ENCODE data around the gene PRSS36. TPM values are rescaled to one million over a fixed set of nuclear protein-coding genes. Genes with fewer than 3 reads are reported as not detected.
A peak's percentile ranks its signal among the peaks of the same experiment; 100 is the strongest.

The PRSS36 gene
- total and polyA plus RNA-seq, 2 of the 4 experiments (the other 2 are of a cell fraction) = 0.18 to 0.55 TPM

DNA sequence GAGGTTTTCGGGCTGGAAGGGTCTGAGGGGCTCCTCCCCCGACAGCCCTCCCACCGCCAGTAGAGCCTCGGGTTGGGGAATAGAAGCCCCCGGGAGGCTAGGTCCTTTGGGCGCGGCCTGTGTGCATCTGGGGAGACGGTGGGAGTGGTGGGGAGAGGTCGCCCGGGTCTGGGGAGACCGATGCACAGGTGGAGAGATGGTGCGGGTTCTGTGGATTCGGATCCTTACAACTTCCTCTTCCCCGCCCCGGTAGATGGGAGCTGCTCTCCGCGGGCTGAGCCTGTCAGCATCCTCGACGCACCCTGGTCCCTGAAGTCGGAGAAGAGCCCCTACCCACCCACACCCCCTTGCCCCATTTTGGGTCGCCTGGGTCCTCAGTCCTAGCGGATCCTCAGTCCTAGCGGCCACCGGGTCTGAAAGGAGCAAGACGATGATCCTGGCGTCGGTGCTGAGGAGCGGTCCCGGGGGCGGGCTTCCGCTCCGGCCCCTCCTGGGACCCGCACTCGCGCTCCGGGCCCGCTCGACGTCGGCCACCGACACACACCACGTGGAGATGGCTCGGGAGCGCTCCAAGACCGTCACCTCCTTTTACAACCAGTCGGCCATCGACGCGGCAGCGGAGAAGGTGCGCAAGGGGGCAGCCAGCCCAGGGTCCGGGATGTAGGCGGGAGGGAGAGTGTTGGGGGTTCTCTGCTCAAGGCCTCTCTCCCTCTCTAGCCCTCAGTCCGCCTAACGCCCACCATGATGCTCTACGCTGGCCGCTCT lies 40.9 kb downstream of the PRSS36 start:
- peak overlapping the region; percentile 75 for H3K9ac ChIP-seq (ENCODE audit: low read depth, low read length)
- peak overlapping the region; percentile 79 for H2BK5ac ChIP-seq (ENCODE audit: low read depth, low read length, poor library complexity, severe bottlenecking)
- H3K4me1 ChIP-seq (ENCODE audit: control insufficient read depth, insufficient read depth, low read length) = peaks cover 5% of the 10 kb centered on the region
- BruUV-seq (replicated peaks) = TSS peak; percentile 86
- H3K14ac ChIP-seq (replicated peaks; ENCODE audit: low read depth, low read length) = peak overlapping the region; percentile 45
- in situ Hi-C loops (cut with MboI; ENCODE audit: low sequenced_read_pairs) = no loop called here
- peaks cover 40% of the 10 kb centered on the region for H3K36me3 ChIP-seq (ENCODE audit: control insufficient read depth, insufficient read depth, low read length)
- POLR2A ChIA-PET (ENCODE audit: unreplicated experiment) = no interaction called here
- H2BK20ac ChIP-seq (ENCODE audit: low read depth, low read length) = no peak overlapping the region
- no peaks in the 10 kb centered on the region for H3K27me3 ChIP-seq (ENCODE audit: control insufficient read depth, insufficient read depth, low read length)
- H3K18ac ChIP-seq (ENCODE audit: low read depth, low read length) = no peak overlapping the region
- no peak overlapping the region for H4K5ac ChIP-seq (ENCODE audit: low read depth, low read length)
- no peaks in the 10 kb centered on the region for H3K9me3 ChIP-seq (ENCODE audit: control insufficient read depth, insufficient read depth, low read length)
- H2BK120ac ChIP-seq (ENCODE audit: low read depth, low read length) = no peak overlapping the region
- H2AFZ ChIP-seq (replicated peaks; ENCODE audit: low read length, poor library complexity) = peak overlapping the region; percentile 95
- H4K91ac ChIP-seq (ENCODE audit: insufficient read depth, low read depth, low read length) = peak overlapping the region; percentile 43; the same call in 1 of the 2 replicates
- no peaks in the 10 kb centered on the region; the same call in 1 of the 2 replicates for H4K20me1 ChIP-seq (ENCODE audit: insufficient read depth, low read length)
- ATAC-seq (ENCODE audit: low read depth) (peak; percentile 2; the same call in 1 of the 2 replicates), DNase-seq (no peak)
- intact Hi-C loops (cut with micrococcal nuclease) = no loop called here
- peaks cover 18 to 41% of the 10 kb centered on the region in 2 experiments for H3K79me1 ChIP-seq (ENCODE audit: low read depth in 1 of 2, low read length in 2 of 2)
- 47% methylated on average over 12 of the region's 57 CpGs; no CpG with 5 or more reads in 1 of the 2 experiments for WGBS, 2 experiments (ENCODE audit: extremely low coverage in 2 of 2, insufficient read length in 1 of 2)
- CTCF ChIA-PET = no interaction called here
- peak overlapping the region; percentile 93 for H3K4me2 ChIP-seq (ENCODE audit: low read depth, low read length)
- H3K56ac ChIP-seq (ENCODE audit: extremely low read depth, insufficient read depth, low read length) = no peak overlapping the region
- no peak overlapping the region for H2BK15ac ChIP-seq (ENCODE audit: low read depth, low read length)
- peak overlapping the region; percentile 85 for H3K4me3 ChIP-seq (ENCODE audit: insufficient read depth, low read depth, low read length)
- peak overlapping the region; percentile 39; the same call in 1 of the 2 replicates for H3K4ac ChIP-seq (ENCODE audit: low read depth, low read length)
- peaks cover 11% of the 10 kb centered on the region; the same call in 1 of the 2 replicates for H3K9me1 ChIP-seq (ENCODE audit: insufficient read depth, low read length)
- H2AK5ac ChIP-seq (ENCODE audit: low read depth, low read length) = peak overlapping the region; percentile 78
- dilution Hi-C loops (cut with HindIII; ENCODE audit: low sequenced_read_pairs, unreplicated experiment) = no loop called here
- peak overlapping the region; percentile 67 to 98; a peak in 2 of 4 replicates for H4K8ac ChIP-seq (ENCODE audit: low read depth in 2 of 2, low read length in 2 of 2)
- peak overlapping the region; percentile 76; the same call in 1 of the 2 replicates for H3K27ac ChIP-seq (ENCODE audit: insufficient read depth, low read length)
- peak overlapping the region; percentile 95 for H2AK9ac ChIP-seq (replicated peaks; ENCODE audit: low read depth, low read length, poor library complexity)
- peak overlapping the region; percentile 38; the same call in 1 of the 2 replicates for H3K23ac ChIP-seq (ENCODE audit: low read depth, low read length)
- no peak for TF ChIP-seq MAFK (IDR thresholded peaks at IDR 0.05; ENCODE audit: low read depth, low read length)
- TF ChIP-seq RAD21 (IDR thresholded peaks at IDR 0.05; ENCODE audit: low read length) = no peak
- TF ChIP-seq MAZ (IDR thresholded peaks at IDR 0.05; ENCODE audit: borderline replicate concordance, low read depth, low read length) = 0 out of 2 replicates have a peak, but pooled peaks have one; percentile 0
- TF ChIP-seq, protein P1, sequence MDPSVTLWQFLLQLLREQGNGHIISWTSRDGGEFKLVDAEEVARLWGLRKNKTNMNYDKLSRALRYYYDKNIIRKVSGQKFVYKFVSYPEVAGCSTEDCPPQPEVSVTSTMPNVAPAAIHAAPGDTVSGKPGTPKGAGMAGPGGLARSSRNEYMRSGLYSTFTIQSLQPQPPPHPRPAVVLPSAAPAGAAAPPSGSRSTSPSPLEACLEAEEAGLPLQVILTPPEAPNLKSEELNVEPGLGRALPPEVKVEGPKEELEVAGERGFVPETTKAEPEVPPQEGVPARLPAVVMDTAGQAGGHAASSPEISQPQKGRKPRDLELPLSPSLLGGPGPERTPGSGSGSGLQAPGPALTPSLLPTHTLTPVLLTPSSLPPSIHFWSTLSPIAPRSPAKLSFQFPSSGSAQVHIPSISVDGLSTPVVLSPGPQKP (IDR thresholded peaks at IDR 0.05; ENCODE audit: borderline replicate concordance, low read depth, low read length) = no peak
